GM23338 (cell line): ENCODE data around the gene WBP2NL. TPM values are rescaled to one million over a fixed set of nuclear protein-coding genes. Genes with fewer than 3 reads are reported as not detected.

Experiments
- ETS1 ChIP-seq: IDR thresholded peaks from 2 replicates; pipeline ENCODE4 v1.6.1; 2016; ENCODE audit warnings: antibody characterized with exemption
- JUNB ChIP-seq: IDR thresholded peaks from one replicate; pipeline ENCODE4 v1.6.1; 2016; ENCODE audit warnings: antibody characterized with exemption; ENCODE audit not compliant: unreplicated experiment
- POLR2AphosphoS5 ChIP-seq: IDR thresholded peaks from 2 replicates; pipeline ENCODE4 v1.6.1; 2016; ENCODE audit warnings: antibody characterized with exemption, low read depth
- REST ChIP-seq: IDR thresholded peaks from one replicate; pipeline ENCODE4 v1.6.1; 2018; ENCODE audit warnings: antibody characterized with exemption; ENCODE audit not compliant: unreplicated experiment
- STAT1 ChIP-seq: IDR thresholded peaks from one replicate; pipeline ENCODE4 v1.6.1; 2016; ENCODE audit warnings: antibody characterized with exemption; ENCODE audit not compliant: unreplicated experiment
- ZNF114 ChIP-seq: fragments of 250-450 bp; sonication (Bioruptor Pico); IDR thresholded peaks from 2 replicates; pipeline ENCODE4 v1.5.0; 2020; ENCODE audit warnings: mild to moderate bottlenecking, moderate library complexity
- ZNF462 ChIP-seq: fragments of 250-450 bp; sonication (Bioruptor Pico); IDR thresholded peaks from 2 replicates; pipeline ENCODE4 v1.5.0; 2020; ENCODE audit warnings: mild to moderate bottlenecking, moderate library complexity
- polyA plus RNA-seq: library from polyadenylated mRNA; unstranded; fragments of >200 nt; fragmentation: Nextera tagmentation; extraction: Ambion mirVana; gene quantifications from 2 replicates; pipeline ENCODE4 v1.2.1, GENCODE V29; 2016
- total RNA-seq: library from RNA; depleted of rRNA; stranded (reverse); fragments of >200 nt; shearing (Covaris generic); gene quantifications from 2 replicates; pipeline ENCODE4 v1.2.3, GENCODE V29; 2014

WBP2NL gene
- total and polyA plus RNA-seq, 2 experiments from 2014 or later: 0.14 TPM; not detected in 1

GRCh38 chr22:41966225-41966606, 32.4 kb upstream of the WBP2NL start (continued):
- TF ChIP-seq ZNF462 (CRISPR knock-in tag) (no peak), ETS1 (no peak), POLR2AphosphoS5 (no peak), REST (no peak), JUNB (no peak), STAT1 (no peak), ZNF114 (CRISPR knock-in tag) (no peak)
